ENCODE data around the gene LHX1. TPM values are rescaled to one million over a fixed set of nuclear protein-coding genes. Genes with fewer than 3 reads are reported as not detected.

LHX1 gene
- 4.5 TPM for total RNA-seq (ENCODE audit: unreplicated experiment)
- long read RNA-seq, partial matches to known transcripts: 1 of 2 reads
- long read RNA-seq, other reads (novel, unspliced or antisense): 0 of 2 reads

DNA sequence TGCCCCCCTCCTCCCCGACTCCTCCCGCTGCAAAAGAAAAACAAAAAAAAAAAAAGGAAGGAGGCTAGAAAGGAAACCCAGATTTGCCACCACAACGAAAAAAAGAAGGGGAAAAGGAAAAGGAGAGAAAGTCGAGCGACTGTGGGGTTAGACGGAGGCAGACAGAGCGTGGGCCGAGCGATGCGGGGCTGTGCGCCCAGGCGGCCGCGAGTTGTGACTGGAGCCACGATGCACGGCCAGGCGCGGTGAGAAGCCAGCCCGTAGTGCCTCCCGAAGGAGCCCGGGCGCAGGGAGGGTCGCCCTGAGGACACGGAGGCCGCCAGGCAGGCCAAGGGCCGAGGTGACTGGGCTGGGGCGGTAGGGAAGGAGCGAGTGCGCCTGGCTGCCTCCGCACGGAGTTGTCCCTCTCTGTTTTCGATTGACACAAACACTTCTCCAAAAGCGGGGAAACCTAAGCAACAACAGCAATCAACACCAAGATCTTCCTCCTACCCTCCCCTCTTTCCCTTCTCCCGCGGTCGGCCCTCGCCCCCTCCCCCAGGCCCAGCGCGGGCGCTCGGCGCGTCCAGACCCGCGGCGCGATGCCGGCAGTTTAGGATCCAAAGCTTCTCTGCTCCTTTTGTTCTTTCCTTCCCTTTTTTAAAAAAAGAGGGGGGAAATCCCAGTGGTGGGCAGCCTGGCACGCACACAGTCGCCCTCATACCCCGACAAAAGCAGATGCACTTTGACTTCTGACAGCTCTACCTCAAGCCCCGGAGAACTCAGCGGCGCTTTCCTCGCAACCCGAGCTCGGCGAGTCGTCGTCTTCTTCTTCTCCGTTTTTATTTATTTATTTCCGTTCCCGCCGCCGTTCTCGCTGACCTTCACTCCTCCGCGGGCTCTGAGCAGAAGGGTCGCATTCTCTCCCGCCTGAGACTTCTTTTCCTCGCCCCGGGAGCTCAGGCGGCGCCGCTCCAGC lies at the start of gene LHX1:
Gene LHX1, plus strand, starts transcription at position 475 of the 958 bp plus-strand sequence. CDS start 723 bp downstream, outside the sequence.
- no peak within 1 kb of the TSS for H3K27ac Mint-ChIP-seq (ENCODE audit: unreplicated experiment)
- H3K4me1 Mint-ChIP-seq (ENCODE audit: unreplicated experiment): peaks cover 45% of the 10 kb centered on the region
- TF ChIP-seq, protein P1, sequence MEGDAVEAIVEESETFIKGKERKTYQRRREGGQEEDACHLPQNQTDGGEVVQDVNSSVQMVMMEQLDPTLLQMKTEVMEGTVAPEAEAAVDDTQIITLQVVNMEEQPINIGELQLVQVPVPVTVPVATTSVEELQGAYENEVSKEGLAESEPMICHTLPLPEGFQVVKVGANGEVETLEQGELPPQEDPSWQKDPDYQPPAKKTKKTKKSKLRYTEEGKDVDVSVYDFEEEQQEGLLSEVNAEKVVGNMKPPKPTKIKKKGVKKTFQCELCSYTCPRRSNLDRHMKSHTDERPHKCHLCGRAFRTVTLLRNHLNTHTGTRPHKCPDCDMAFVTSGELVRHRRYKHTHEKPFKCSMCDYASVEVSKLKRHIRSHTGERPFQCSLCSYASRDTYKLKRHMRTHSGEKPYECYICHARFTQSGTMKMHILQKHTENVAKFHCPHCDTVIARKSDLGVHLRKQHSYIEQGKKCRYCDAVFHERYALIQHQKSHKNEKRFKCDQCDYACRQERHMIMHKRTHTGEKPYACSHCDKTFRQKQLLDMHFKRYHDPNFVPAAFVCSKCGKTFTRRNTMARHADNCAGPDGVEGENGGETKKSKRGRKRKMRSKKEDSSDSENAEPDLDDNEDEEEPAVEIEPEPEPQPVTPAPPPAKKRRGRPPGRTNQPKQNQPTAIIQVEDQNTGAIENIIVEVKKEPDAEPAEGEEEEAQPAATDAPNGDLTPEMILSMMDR (IDR thresholded peaks at IDR 0.05; ENCODE audit: unreplicated experiment): no peak
- peaks cover 4% of the 10 kb centered on the region for H3K36me3 Mint-ChIP-seq (ENCODE audit: low read depth, unreplicated experiment)
- peak within 1 kb of the TSS; percentile 86 for H3K4me3 Mint-ChIP-seq (ENCODE audit: unreplicated experiment)
- peaks cover 44% of the 10 kb centered on the region for H3K27me3 Mint-ChIP-seq (ENCODE audit: unreplicated experiment)
- no peak for DNase-seq (ENCODE audit: low spot score)
- no peaks in the 10 kb centered on the region for H3K9me3 Mint-ChIP-seq (ENCODE audit: unreplicated experiment)

DNA sequence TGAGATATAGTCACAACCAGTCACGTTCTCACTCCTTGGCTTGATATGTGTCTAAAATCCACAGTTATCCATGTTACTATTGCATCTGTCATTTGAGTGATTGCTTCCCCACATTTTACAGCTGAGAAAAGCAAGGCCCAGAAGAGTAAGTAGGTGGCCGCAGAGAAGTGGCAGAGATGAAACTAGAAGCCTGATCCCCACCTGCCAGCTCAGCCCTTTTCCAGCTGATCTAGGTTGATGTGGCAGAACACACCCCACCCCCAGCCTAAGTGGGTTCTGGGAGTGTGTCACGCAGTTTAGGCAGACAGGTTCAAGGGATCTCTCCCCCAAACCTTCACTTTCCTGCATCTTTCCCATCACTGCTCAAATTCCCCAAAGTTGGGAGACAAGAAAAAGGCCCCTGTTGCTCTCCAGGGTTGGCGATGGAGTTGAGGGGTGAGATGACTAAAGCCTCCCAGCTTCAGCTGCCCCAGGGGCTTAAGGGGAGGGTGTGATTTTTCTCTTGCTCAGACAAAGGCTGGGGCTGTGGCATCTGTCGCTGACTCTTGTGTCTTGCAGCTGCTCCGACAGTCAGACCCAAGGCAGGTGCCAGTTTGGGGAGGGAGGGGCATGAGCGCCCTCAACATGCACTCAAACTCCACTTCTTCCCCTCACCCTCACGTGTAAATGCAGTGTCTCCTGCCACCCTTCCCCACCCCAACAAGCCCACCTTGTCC lies 48.9 kb upstream of the LHX1 start:
- Mint-ChIP-seq H3K27me3 (ENCODE audit: unreplicated experiment) (peaks cover 7% of the 10 kb centered on the region), H3K27ac (ENCODE audit: unreplicated experiment) (no peak overlapping the region)

DNA sequence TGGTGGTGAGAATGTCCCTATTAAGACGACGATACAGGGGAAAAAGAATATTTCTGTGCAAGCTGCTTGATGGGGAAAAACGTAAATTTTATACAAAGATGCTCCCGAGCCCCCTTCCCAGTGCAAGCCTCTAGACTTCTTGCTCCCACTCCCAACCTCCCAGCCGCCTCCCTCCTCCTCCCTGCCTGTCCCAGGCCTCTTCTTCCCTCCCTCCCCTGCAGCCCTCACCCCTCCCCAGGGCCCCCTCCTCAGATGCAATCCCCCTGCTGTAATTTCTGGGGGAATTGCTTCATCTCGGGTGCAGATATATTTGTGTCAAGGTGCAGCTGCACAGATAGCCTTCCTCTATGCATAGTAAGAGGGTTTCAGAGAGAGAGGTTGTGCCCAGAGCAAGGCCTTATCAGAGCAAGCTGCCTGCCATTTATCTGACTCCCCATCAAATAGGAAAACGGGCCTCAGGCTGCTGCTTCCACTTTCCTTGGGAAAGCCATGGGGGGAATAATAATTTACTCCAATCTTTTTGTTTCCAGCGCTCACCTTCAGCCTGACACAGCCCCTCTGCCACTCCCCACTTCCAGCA lies 47.4 kb upstream of the LHX1 start:
- no peak overlapping the region for H3K4me3 Mint-ChIP-seq (ENCODE audit: unreplicated experiment)
- no peaks in the 10 kb centered on the region for H3K4me1 Mint-ChIP-seq (ENCODE audit: unreplicated experiment)
- TF ChIP-seq, protein P1 (IDR thresholded peaks at IDR 0.05; ENCODE audit: unreplicated experiment): no peak
- no peak overlapping the region for H3K27ac Mint-ChIP-seq (ENCODE audit: unreplicated experiment)
- DNase-seq (ENCODE audit: low spot score): no peak
- H3K9me3 Mint-ChIP-seq (ENCODE audit: unreplicated experiment): no peaks in the 10 kb centered on the region
- no peaks in the 10 kb centered on the region for H3K36me3 Mint-ChIP-seq (ENCODE audit: low read depth, unreplicated experiment)
- peaks cover 7% of the 10 kb centered on the region for H3K27me3 Mint-ChIP-seq (ENCODE audit: unreplicated experiment)

More for the DNA sequence above, 48.9 kb upstream of the LHX1 start:
- TF ChIP-seq, protein P1 (IDR thresholded peaks at IDR 0.05; ENCODE audit: unreplicated experiment): no peak
- no peaks in the 10 kb centered on the region for H3K9me3 Mint-ChIP-seq (ENCODE audit: unreplicated experiment)
- no peak overlapping the region for H3K4me3 Mint-ChIP-seq (ENCODE audit: unreplicated experiment)
- no peak for DNase-seq (ENCODE audit: low spot score)
- H3K36me3 Mint-ChIP-seq (ENCODE audit: low read depth, unreplicated experiment): no peaks in the 10 kb centered on the region
- H3K4me1 Mint-ChIP-seq (ENCODE audit: unreplicated experiment): no peaks in the 10 kb centered on the region

DNA sequence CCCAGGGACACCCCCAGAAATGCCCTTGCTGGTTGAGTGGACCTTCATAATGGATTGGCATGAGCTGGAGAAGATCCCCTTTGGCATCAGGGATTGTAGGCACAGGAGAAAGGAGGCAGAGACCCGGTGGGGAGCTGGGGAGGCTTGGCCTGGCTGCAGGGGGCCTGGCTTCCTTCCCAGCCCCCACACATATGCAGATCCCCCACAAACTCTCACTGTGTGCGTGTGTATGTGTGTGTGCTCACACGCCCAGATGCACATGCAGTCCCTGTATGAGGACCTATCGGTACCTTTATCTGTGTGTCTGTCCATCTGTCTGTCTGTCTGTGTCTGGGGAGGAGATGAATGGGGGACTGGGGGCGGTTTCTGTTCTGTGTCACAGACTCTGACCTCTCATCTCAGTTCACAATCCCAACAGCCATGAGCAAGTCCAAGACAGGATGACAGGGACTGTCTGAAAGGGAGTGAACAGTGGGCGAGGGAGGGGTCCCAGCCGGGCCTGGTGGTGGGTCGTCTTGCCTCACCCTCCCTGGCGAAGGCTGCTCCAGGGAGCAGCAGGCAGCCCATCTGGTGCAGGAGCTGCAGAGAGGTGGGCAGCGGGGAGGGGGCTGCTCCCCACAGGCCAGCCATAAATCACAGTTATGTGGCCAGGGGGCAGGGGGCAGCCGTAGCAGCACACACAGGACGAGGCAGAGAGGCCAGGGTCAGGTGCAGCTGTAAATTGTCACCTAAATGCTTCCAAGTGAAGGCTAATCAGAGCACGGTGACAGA lies 46.7 kb upstream of the LHX1 start:
- TF ChIP-seq, protein P1 (IDR thresholded peaks at IDR 0.05; ENCODE audit: unreplicated experiment): no peak
- H3K27ac Mint-ChIP-seq (ENCODE audit: unreplicated experiment): no peak overlapping the region
- H3K27me3 Mint-ChIP-seq (ENCODE audit: unreplicated experiment): peaks cover 10% of the 10 kb centered on the region
- no peak overlapping the region for H3K4me3 Mint-ChIP-seq (ENCODE audit: unreplicated experiment)
- H3K9me3 Mint-ChIP-seq (ENCODE audit: unreplicated experiment): no peaks in the 10 kb centered on the region
- no peaks in the 10 kb centered on the region for H3K4me1 Mint-ChIP-seq (ENCODE audit: unreplicated experiment)
- no peaks in the 10 kb centered on the region for H3K36me3 Mint-ChIP-seq (ENCODE audit: low read depth, unreplicated experiment)
- DNase-seq (ENCODE audit: low spot score): no peak

Data from endothelial cell (in vitro differentiated cells).